Keratinocyte (primary cell): ENCODE results near the gene ANKRD30A. TPM values are rescaled to one million over a fixed set of nuclear protein-coding genes. Genes with fewer than 3 reads are reported as not detected.

Experiments used
- DNase-seq: peaks from one replicate; pipeline ENCODE4 v3.0.0-alpha.2; 2011; ENCODE audit warnings: low read depth, missing footprints, low spot score
- FAIRE-seq: peaks from 2 replicates; lab custom pipeline; 2011; peaks lifted over from hg19 to GRCh38; lab: Jason Lieb, UNC
- H2AFZ ChIP-seq: 2 replicates; pipeline ENCODE4 v1.6.0; 2012; ENCODE audit warnings: low read length, control low read depth, inconsistent platforms; ENCODE audit not compliant: control insufficient read depth
- H3K27ac ChIP-seq: 2 replicates; pipeline ENCODE4 v1.5.1; 2011; ENCODE audit warnings: low read length; ENCODE audit not compliant: control insufficient read depth, insufficient read depth
- H3K27me3 ChIP-seq: 3 replicates; pipeline ENCODE4 v1.6.0; 2011; ENCODE audit warnings: low read length; ENCODE audit not compliant: control insufficient read depth, insufficient read depth; ENCODE audit errors: extremely low read depth
- H3K36me3 ChIP-seq, 2 experiments: 2 replicates in 1 of 2; 3 replicates in 1 of 2; pipeline ENCODE4 v1.5.1; 2011; ENCODE audit warnings: low read length in 2 of 2, mild to moderate bottlenecking in 1 of 2; ENCODE audit not compliant: control insufficient read depth in 2 of 2, insufficient read depth in 2 of 2; ENCODE audit errors: extremely low read depth in 1 of 2
- H3K4me1 ChIP-seq: 3 replicates; pipeline ENCODE4 v1.5.1; 2011; ENCODE audit warnings: low read length; ENCODE audit not compliant: control insufficient read depth, insufficient read depth; ENCODE audit errors: extremely low read depth
- H3K4me2 ChIP-seq: 3 replicates; pipeline ENCODE4 v1.6.0; 2011; ENCODE audit warnings: low read depth, low read length; ENCODE audit not compliant: control insufficient read depth, insufficient read depth; ENCODE audit errors: extremely low read depth
- H3K4me3 ChIP-seq, 3 experiments: fragments of 200-600 bp in 1 of 3; sonication (generic) in 1 of 3; 2 replicates in 2 of 3; 3 replicates in 1 of 3; pipeline ENCODE4 v1.5.1; 2011 to 2016; ENCODE audit warnings: low read length in 3 of 3, mild to moderate bottlenecking in 3 of 3, control low read depth in 2 of 3, inconsistent platforms in 1 of 3, low read depth in 1 of 3, mixed read lengths in 1 of 3, mixed run types in 1 of 3, moderate library complexity in 1 of 3; ENCODE audit not compliant: control insufficient read depth in 2 of 3, insufficient read depth in 2 of 3; ENCODE audit errors: extremely low read depth in 1 of 3
- H3K79me2 ChIP-seq: 2 replicates; pipeline ENCODE4 v1.6.0; 2012; ENCODE audit warnings: low read length; ENCODE audit not compliant: control insufficient read depth, insufficient read depth
- H3K9ac ChIP-seq: 3 replicates; pipeline ENCODE4 v1.6.0; 2011; ENCODE audit warnings: low read length; ENCODE audit not compliant: control insufficient read depth, insufficient read depth; ENCODE audit errors: extremely low read depth
- H3K9me1 ChIP-seq: 3 replicates; pipeline ENCODE4 v1.6.0; 2011; ENCODE audit warnings: low read length; ENCODE audit not compliant: control insufficient read depth, insufficient read depth; ENCODE audit errors: extremely low read depth
- H3K9me3 ChIP-seq: 2 replicates; pipeline ENCODE4 v1.5.1; 2012; ENCODE audit warnings: low read depth, low read length; ENCODE audit not compliant: control insufficient read depth
- H4K20me1 ChIP-seq: 3 replicates; pipeline ENCODE4 v1.6.0; 2011; ENCODE audit warnings: low read length; ENCODE audit not compliant: control insufficient read depth, insufficient read depth; ENCODE audit errors: extremely low read depth
- EZH2 ChIP-seq: IDR thresholded peaks from one replicate; pipeline ENCODE4 v1.6.1; 2012; ENCODE audit warnings: inconsistent platforms, mild to moderate bottlenecking, low read length, moderate library complexity
- dilution Hi-C: fragments of 300-500 bp; cut with MboI; formaldehyde crosslinking; loops from one replicate; pipeline ENCODE4 v1.7.0; 2020; ENCODE audit warnings: low sequenced_read_pairs; ENCODE audit not compliant: extremely low pct_ligation_motif_present
- polyA plus RNA-seq, 5 experiments: library from polyadenylated mRNA; depleted of rRNA in 3 of 5; stranded (reverse) in 3 of 5; stranded (forward) in 1 of 5; unstranded in 1 of 5; fragments of >200 nt; gene quantifications; 1 replicate in 1 of 5; 2 replicates in 3 of 5; 3 replicates in 1 of 5; pipeline versions ENCODE4 v1.2.1 to v1.2.3, GENCODE V29; 2011 to 2012; ENCODE audit warnings: missing spikeins in 2 of 5, low read depth in 1 of 5, low replicate concordance in 1 of 5
- TF ChIP-seq, protein P1 (sequence below), 3 experiments: IDR thresholded peaks in 1 of 3; conservative IDR thresholded peaks in 1 of 3; optimal IDR thresholded peaks in 1 of 3; 2 replicates in 2 of 3; 3 replicates in 1 of 3; pipeline versions ENCODE3 to v1.5.1; 2011; ENCODE audit warnings: low read length in 3 of 3, mild to moderate bottlenecking in 3 of 3, moderate library complexity in 2 of 3, control low read depth in 1 of 3, inconsistent platforms in 1 of 3; ENCODE audit not compliant: insufficient read depth in 2 of 3; ENCODE audit errors: extremely low read depth in 1 of 3

The ANKRD30A gene
- polyA plus RNA-seq, 1 donor (not counting 4 experiments of a cell fraction or from before 2014, with no cell fraction given), result not detected

DNA sequence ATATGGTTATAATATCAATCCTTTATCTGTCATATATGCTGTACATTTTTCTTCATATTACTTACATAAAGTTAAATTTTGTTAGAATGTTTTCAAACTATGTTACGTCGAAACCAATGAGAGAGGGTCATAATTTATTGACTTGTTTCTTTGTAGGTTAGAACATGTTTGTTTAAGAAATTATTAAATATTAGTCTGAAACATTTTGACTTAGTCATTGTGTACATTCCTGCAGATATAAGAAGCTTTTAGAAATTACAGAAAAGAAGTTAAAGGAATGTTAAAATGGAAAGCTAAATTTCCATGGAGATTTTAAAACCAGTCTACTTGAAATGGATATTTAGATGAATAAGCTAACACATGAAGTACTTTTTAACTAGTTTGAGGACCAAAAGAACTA is 99.8 kb downstream of the ANKRD30A start:
- no peak overlapping the region for H3K27ac ChIP-seq
- DNase-seq, result no peak

DNA sequence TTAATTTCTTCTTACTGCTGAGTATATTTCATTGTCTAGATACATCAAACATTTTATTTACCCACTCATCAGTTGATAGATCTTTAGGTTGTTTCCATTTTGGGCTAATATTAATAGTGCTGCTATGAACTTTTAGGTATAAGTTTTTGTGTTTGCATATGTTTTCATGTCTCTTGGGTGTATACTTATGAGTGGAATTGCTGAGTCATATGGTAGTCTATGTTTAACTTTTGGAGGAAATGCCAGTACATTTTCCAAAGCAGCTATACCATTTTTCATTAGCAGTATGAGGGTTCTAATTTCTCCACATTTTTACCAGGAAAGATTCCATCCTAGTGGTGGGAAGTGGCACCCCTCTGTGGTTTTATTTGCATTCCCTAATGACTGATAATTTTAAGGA is 101.1 kb downstream of the ANKRD30A start:
- Histone ChIP-seq H3K9ac (no peak overlapping the region), H3K27ac (no peak overlapping the region), H4K20me1 (no peaks in the 10 kb centered on the region), H2AFZ (no peak overlapping the region), H3K36me3 (no peaks in the 10 kb centered on the region), H3K4me1 (no peaks in the 10 kb centered on the region), H3K79me2 (no peaks in the 10 kb centered on the region), H3K27me3 (no peaks in the 10 kb centered on the region), H3K4me2 (no peak overlapping the region), H3K9me3 (no peaks in the 10 kb centered on the region), H3K9me1 (no peaks in the 10 kb centered on the region), H3K4me3 (no peak overlapping the region)
- dilution Hi-C loops, result no loop called here
- no peak for DNase-seq
- TF ChIP-seq EZH2, result no peak
- TF ChIP-seq, protein P1, sequence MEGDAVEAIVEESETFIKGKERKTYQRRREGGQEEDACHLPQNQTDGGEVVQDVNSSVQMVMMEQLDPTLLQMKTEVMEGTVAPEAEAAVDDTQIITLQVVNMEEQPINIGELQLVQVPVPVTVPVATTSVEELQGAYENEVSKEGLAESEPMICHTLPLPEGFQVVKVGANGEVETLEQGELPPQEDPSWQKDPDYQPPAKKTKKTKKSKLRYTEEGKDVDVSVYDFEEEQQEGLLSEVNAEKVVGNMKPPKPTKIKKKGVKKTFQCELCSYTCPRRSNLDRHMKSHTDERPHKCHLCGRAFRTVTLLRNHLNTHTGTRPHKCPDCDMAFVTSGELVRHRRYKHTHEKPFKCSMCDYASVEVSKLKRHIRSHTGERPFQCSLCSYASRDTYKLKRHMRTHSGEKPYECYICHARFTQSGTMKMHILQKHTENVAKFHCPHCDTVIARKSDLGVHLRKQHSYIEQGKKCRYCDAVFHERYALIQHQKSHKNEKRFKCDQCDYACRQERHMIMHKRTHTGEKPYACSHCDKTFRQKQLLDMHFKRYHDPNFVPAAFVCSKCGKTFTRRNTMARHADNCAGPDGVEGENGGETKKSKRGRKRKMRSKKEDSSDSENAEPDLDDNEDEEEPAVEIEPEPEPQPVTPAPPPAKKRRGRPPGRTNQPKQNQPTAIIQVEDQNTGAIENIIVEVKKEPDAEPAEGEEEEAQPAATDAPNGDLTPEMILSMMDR (optimal IDR thresholded peaks at IDR 0.05 in 1 of 3, IDR thresholded peaks at IDR 0.05 in 1 of 3, conservative IDR thresholded peaks at IDR 0.05 in 1 of 3; ENCODE audit: extremely low read depth in 1 of 3, insufficient read depth in 2 of 3, low read length in 3 of 3), result no peak
- no peak for FAIRE-seq

More for the DNA sequence above, 99.8 kb downstream of the ANKRD30A start:
- no peak for FAIRE-seq
- H3K79me2 ChIP-seq, result no peaks in the 10 kb centered on the region
- no peaks in the 10 kb centered on the region for H3K36me3 ChIP-seq
- TF ChIP-seq EZH2, result no peak
- TF ChIP-seq, protein P1 (optimal IDR thresholded peaks at IDR 0.05 in 1 of 3, IDR thresholded peaks at IDR 0.05 in 1 of 3, conservative IDR thresholded peaks at IDR 0.05 in 1 of 3; ENCODE audit: extremely low read depth in 1 of 3, insufficient read depth in 2 of 3, low read length in 3 of 3), result no peak
- no peak overlapping the region for H2AFZ ChIP-seq
- H3K27me3 ChIP-seq, result no peaks in the 10 kb centered on the region
- H3K4me2 ChIP-seq, result no peak overlapping the region
- H3K9me3 ChIP-seq, result no peaks in the 10 kb centered on the region
- dilution Hi-C loops, result no loop called here
- no peak overlapping the region for H3K9ac ChIP-seq
- H3K9me1 ChIP-seq, result no peaks in the 10 kb centered on the region
- H4K20me1 ChIP-seq, result no peaks in the 10 kb centered on the region
- no peaks in the 10 kb centered on the region for H3K4me1 ChIP-seq
- H3K4me3 ChIP-seq, result no peak overlapping the region
